ENCODE measurements around the gene GLRX. TPM values are rescaled to one million over a fixed set of nuclear protein-coding genes. Genes with fewer than 3 reads are reported as not detected.
"Not testable (repeated sequence)": the region's sequence is repeated elsewhere in the genome, so short reads cannot be mapped to it uniquely, and the experiment has no call there.

Gene GLRX
- total RNA-seq, 2 experiments from 2014 or later, result 60.2 to 61.1 TPM

GRCh38 chr5:95821110-95822021 is 1.2 kb downstream of the GLRX start:
- peak overlapping the region; percentile 93 for H3K27ac Mint-ChIP-seq
- H3K4me3 Mint-ChIP-seq, result peak overlapping the region; percentile 91
- H3K36me3 Mint-ChIP-seq (ENCODE audit: low read depth), result peaks cover 31% of the 10 kb centered on the region
- H3K9me3 Mint-ChIP-seq, result no peaks in the 10 kb centered on the region
- POLR2A ChIA-PET, result no interaction called here
- CTCF ChIA-PET, result interaction anchor here (0.9 to 4.3 kb wide), 6 partner anchors 13 to 177 kb away, joined by 3 to 32 read pairs (median 5); no protein-coding TSS in a partner anchor
- peaks cover 73% of the 10 kb centered on the region for H3K4me1 Mint-ChIP-seq
- no peak for DNase-seq
- H3K27me3 Mint-ChIP-seq, result no peaks in the 10 kb centered on the region

DNA sequence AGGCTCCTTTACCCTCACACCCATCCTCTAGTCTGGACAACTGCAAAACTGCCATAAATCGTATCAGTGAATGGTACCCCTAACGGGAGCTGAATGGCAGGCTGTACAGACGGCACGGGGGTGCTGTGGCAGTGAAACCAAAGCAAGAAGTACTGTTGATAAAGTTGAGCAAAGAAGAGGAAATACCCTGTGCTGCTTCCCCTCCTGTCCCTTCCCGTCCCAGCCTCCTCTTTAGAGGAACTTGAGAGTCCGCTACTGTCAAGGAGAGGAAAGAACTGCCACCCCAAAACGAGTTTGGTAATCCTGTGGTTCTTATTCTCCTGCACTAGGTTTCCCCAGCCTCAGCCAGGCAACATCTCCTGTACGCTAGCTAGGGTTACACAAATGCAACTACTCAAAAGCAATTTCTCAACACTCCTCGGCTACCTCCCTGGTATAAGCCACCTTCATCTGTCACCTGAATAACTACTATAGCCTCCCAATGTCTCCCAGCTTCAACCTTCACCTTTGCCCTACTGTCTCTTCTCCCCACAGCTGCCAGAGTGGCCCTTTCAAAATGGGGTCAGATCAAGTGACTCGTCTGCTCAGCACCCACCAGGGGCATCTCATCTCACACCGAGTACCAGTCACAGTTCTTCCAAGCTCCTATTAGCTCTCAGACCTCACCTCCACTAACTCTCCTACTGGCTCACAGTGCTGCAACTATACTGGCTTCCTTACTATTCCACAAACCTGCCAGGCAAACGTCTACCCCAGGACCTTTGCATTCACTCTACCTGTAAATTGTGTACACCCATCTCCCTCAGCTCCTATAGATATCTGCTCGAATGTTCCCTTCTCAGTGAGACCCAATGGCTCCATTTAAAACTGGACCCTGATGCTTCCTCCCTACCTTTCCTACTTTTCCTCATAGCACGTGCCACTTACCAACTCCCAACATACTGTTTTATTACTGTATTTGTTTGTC is 4.1 kb downstream of the GLRX start:
- ChIA-PET POLR2A (no interaction called here), CTCF (interaction anchor here (0.6 to 1.5 kb wide), 5 partner anchors 9 to 1333 kb away, joined by 3 to 8 read pairs (median 4); no protein-coding TSS in a partner anchor)
- peak overlapping the region; percentile 72 for H3K4me3 Mint-ChIP-seq
- no peak for DNase-seq
- H3K4me1 Mint-ChIP-seq, result peaks cover 71% of the 10 kb centered on the region
- peak overlapping the region; percentile 71 for H3K27ac Mint-ChIP-seq
- H3K36me3 Mint-ChIP-seq (ENCODE audit: low read depth), result peaks cover 55% of the 10 kb centered on the region
- H3K27me3 Mint-ChIP-seq, result no peaks in the 10 kb centered on the region
- no peaks in the 10 kb centered on the region for H3K9me3 Mint-ChIP-seq

- no peak for DNase-seq
- Mint-ChIP-seq H3K36me3 (ENCODE audit: low read depth) (peaks cover 64% of the 10 kb centered on the region), H3K4me1 (peaks cover 72% of the 10 kb centered on the region), H3K27me3 (no peaks in the 10 kb centered on the region), H3K9me3 (no peaks in the 10 kb centered on the region), H3K27ac (peak overlapping the region; percentile 43), H3K4me3 (peak overlapping the region; percentile 72)
- CTCF ChIA-PET, result interaction anchor here (0.6 to 1.5 kb wide), 3 partner anchors 36 to 37 kb away, joined by 3 to 8 read pairs (median 3); no protein-coding TSS in a partner anchor
- POLR2A ChIA-PET, result no interaction called here
Observed at GRCh38 chr5:95817430-95817829, 5.1 kb downstream of the GLRX start.

- ChIA-PET CTCF (interaction anchor here (0.6 to 1.5 kb wide), 3 partner anchors 36 to 49 kb away, joined by 3 read pairs; no protein-coding TSS in a partner anchor), POLR2A (no interaction called here)
- peak overlapping the region; percentile 72 for H3K4me3 Mint-ChIP-seq
- peaks cover 79% of the 10 kb centered on the region for H3K4me1 Mint-ChIP-seq
- H3K27me3 Mint-ChIP-seq, result no peaks in the 10 kb centered on the region
- H3K36me3 Mint-ChIP-seq (ENCODE audit: low read depth), result peaks cover 71% of the 10 kb centered on the region
- no peak for DNase-seq
- no peaks in the 10 kb centered on the region for H3K9me3 Mint-ChIP-seq
- H3K27ac Mint-ChIP-seq, result peak overlapping the region; percentile 43
Observed at GRCh38 chr5:95816776-95817175, 5.8 kb downstream of the GLRX start.

DNA sequence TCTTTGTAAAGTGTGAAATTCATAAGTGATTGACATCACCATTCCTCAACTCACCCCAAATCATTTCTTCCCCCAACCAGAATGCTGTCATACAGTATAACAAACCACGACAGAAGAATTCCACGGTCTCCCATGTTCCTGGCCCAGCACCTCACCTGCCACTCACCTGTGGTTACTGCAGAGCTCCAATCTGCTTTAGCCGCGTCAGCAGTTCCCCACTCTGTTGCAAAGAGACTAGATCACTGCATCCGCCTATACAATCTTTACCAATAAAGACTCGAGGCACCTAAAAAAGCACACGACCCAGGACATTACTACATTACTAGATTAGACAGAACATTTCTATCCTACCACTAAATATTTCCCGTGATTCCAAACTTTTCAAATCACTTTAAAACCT is 6.2 kb downstream of the GLRX start:
- POLR2A ChIA-PET, result no interaction called here
- H3K9me3 Mint-ChIP-seq, result no peaks in the 10 kb centered on the region
- H3K4me3 Mint-ChIP-seq, result no peak overlapping the region
- peaks cover 83% of the 10 kb centered on the region for H3K4me1 Mint-ChIP-seq
- DNase-seq, result no peak
- no peaks in the 10 kb centered on the region for H3K27me3 Mint-ChIP-seq
- CTCF ChIA-PET, result interaction anchor here (1.0 to 1.5 kb wide), 3 partner anchors 9 to 48 kb away, joined by 3 read pairs; no protein-coding TSS in a partner anchor
- H3K36me3 Mint-ChIP-seq (ENCODE audit: low read depth), result peaks cover 73% of the 10 kb centered on the region
- H3K27ac Mint-ChIP-seq, result no peak overlapping the region

DNA sequence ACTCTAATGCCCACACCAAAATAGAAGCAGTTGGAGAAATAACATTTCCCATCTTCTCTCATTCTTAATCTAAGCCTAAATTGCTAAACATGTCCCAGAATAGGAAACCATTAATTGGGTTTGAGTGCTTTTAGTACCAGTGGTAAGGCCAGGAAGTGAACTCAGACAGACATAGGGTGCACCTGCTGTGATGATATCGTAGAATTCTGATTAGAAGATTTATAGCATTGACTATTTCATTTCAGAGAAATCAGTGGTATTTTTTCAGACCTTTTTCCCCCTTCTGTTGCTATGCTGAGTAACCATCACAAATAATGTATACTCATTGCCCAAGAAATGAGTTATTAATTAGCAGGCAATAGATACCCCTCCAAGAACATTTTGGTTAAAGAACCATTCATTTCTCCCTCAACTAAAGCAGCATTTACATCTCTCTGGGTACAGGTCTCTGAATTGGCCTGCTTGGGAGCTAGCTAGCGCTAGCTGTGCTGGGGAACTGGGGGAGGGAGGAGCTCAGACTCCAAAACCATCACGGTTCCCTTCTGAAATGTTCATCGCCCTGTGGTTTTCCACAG is 7.3 kb downstream of the GLRX start:
- no peak overlapping the region for H3K4me3 Mint-ChIP-seq
- no peak overlapping the region for H3K27ac Mint-ChIP-seq
- DNase-seq, result no peak
- H3K36me3 Mint-ChIP-seq (ENCODE audit: low read depth), result peaks cover 75% of the 10 kb centered on the region
- POLR2A ChIA-PET, result no interaction called here
- H3K27me3 Mint-ChIP-seq, result no peaks in the 10 kb centered on the region
- H3K4me1 Mint-ChIP-seq, result peaks cover 88% of the 10 kb centered on the region
- no peaks in the 10 kb centered on the region for H3K9me3 Mint-ChIP-seq
- CTCF ChIA-PET, result interaction anchor here (0.6 to 1.0 kb wide), 2 partner anchors 8 to 74 kb away, joined by 3 to 6 read pairs; no protein-coding TSS in a partner anchor

DNA sequence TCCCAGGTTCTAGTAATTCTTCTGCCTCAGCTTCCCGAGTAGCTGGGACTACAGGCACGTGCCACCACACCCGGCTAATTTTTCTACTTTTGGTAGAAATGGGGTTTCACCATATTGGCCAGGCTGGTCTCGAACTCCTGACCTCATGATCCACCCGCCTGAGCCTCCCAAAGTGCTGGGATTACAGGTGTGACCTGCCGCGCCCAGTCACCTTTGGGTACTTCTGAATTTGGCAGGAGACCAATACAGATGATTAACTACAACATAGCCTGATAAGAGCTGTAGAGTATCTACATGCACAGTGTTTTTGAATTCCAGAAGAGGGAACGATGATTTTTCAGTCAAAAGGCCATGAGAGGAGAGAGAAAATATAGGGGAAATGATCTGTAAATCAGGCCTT is 9.5 kb downstream of the GLRX start:
- H3K4me3 Mint-ChIP-seq, H3K27ac Mint-ChIP-seq, H3K27me3 Mint-ChIP-seq, POLR2A ChIA-PET, DNase-seq, H3K9me3 Mint-ChIP-seq: not testable (repeated sequence)
- Mint-ChIP-seq H3K36me3 (ENCODE audit: low read depth) (peaks cover 77% of the 10 kb centered on the region), H3K4me1 (peaks cover 91% of the 10 kb centered on the region)
- CTCF ChIA-PET, result interaction anchor here (1.3 to 1.6 kb wide), 2 partner anchors 12 to 44 kb away, joined by 3 to 6 read pairs; no protein-coding TSS in a partner anchor

DNA sequence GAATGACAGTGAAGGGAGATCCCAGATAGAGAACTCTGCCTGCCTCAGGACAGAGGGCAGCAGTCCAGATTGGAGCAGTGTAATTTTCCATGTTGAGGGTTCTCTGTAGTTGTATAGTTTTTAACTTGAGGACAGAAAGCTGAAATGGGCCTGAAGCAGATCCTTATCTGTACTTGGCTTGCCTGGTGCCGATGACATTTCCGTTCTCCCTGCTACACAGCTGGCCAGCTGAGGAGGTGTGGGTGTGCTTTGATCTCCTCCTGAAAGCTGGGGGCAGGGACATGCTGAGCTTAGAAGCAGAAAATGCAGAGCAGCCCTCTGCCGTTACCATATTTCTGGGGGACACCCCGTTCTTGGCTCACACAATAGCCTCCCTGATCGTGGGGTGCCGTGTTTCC is 10.5 kb downstream of the GLRX start:
- CTCF ChIA-PET, result interaction anchor here (1.3 to 1.6 kb wide), 2 partner anchors 13 to 45 kb away, joined by 3 to 6 read pairs; no protein-coding TSS in a partner anchor
- peak; percentile 52 for DNase-seq
- Mint-ChIP-seq H3K27ac (peak overlapping the region; percentile 67), H3K27me3 (no peaks in the 10 kb centered on the region), H3K9me3 (no peaks in the 10 kb centered on the region), H3K4me1 (peaks cover 89% of the 10 kb centered on the region), H3K4me3 (peak overlapping the region; percentile 11), H3K36me3 (ENCODE audit: low read depth) (peaks cover 70% of the 10 kb centered on the region)
- POLR2A ChIA-PET, result no interaction called here

- peaks cover 65% of the 10 kb centered on the region for H3K36me3 Mint-ChIP-seq (ENCODE audit: low read depth)
- peak overlapping the region; percentile 86 for H3K27ac Mint-ChIP-seq
- H3K9me3 Mint-ChIP-seq, DNase-seq, POLR2A ChIA-PET, H3K27me3 Mint-ChIP-seq, H3K4me3 Mint-ChIP-seq: not testable (repeated sequence)
- CTCF ChIA-PET, result interaction anchor here (1.5 to 5.8 kb wide), 4 partner anchors 11 to 45 kb away, joined by 3 to 32 read pairs (median 8); partner anchors contain the start of gene GLRX
- peaks cover 85% of the 10 kb centered on the region for H3K4me1 Mint-ChIP-seq
Observed at GRCh38 chr5:95811461-95812073, 11.0 kb downstream of the GLRX start.

DNA sequence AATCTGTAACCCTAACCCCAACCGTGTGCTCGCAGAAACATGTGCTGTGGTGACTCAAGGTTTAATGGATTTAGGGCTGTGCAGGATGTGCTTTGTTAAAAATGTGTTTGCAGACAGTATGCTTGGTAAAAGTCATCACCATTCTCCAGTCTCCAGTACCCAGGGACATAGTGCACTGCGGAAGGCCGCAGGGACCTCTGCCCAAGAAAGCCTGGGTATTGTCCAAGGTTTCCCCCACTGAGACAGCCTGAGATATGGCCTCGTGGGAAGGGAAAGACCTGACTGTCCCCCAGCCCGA is 11.5 kb downstream of the GLRX start:
- Mint-ChIP-seq H3K36me3 (ENCODE audit: low read depth) (peaks cover 63% of the 10 kb centered on the region), H3K27ac (peak overlapping the region; percentile 86), H3K4me1 (peaks cover 80% of the 10 kb centered on the region)
- POLR2A ChIA-PET, DNase-seq, H3K27me3 Mint-ChIP-seq, H3K9me3 Mint-ChIP-seq, H3K4me3 Mint-ChIP-seq: not testable (repeated sequence)
- CTCF ChIA-PET, result interaction anchor here (1.2 to 5.8 kb wide), 4 partner anchors 12 to 35 kb away, joined by 3 to 32 read pairs (median 8); partner anchors contain the start of gene GLRX

DNA sequence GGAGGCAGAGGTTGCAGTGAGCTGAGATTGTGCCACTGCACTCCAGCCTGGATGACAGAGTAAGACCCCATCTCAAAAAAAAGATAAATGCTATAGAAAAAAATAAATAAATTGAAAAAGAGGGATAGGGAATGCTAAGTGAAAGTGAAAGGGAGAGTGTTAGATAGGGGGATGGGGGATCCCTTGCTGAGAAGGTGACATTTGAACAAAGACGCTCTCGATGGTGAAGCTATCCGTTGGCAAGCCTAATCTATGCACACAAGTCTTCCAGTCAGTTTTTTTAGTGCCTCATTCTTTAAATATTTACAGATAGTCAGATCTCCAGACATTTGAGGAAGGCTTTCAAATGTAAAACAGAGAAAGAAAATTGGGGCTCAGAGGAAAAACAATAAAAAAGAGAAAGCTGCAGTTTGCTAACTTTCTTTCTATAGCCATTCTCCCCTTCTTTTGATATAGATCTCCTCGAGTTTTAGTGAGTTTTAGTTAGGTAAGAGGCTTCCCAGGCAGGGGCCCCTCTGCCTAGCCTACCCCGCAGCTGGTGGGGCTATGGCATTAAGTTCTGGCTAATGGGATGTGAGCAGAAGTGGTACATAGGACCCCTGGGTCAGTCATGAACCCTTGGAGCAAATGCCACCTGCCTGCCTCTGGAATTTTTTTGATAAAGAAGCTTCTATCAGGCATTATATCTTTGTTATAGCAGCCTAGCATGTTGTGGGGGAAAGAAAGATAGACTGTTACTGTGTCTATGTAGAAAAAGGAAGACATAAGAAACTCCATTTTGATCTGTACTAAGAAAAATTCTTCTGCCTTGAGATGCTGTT is 12.0 kb downstream of the GLRX start:
- no peaks in the 10 kb centered on the region for H3K27me3 Mint-ChIP-seq
- peak overlapping the region; percentile 86 for H3K27ac Mint-ChIP-seq
- peak overlapping the region; percentile 26 for H3K4me3 Mint-ChIP-seq
- H3K9me3 Mint-ChIP-seq, result no peaks in the 10 kb centered on the region
- no peak for DNase-seq
- POLR2A ChIA-PET, result no interaction called here
- CTCF ChIA-PET, result interaction anchor here (1.2 to 5.8 kb wide), 6 partner anchors 8 to 36 kb away, joined by 3 to 32 read pairs (median 6); partner anchors contain the start of gene GLRX
- peaks cover 74% of the 10 kb centered on the region for H3K4me1 Mint-ChIP-seq
- peaks cover 61% of the 10 kb centered on the region for H3K36me3 Mint-ChIP-seq (ENCODE audit: low read depth)
